Measurements from ENCODE around the gene MAN1B1.

The MAN1B1 gene

DNA sequence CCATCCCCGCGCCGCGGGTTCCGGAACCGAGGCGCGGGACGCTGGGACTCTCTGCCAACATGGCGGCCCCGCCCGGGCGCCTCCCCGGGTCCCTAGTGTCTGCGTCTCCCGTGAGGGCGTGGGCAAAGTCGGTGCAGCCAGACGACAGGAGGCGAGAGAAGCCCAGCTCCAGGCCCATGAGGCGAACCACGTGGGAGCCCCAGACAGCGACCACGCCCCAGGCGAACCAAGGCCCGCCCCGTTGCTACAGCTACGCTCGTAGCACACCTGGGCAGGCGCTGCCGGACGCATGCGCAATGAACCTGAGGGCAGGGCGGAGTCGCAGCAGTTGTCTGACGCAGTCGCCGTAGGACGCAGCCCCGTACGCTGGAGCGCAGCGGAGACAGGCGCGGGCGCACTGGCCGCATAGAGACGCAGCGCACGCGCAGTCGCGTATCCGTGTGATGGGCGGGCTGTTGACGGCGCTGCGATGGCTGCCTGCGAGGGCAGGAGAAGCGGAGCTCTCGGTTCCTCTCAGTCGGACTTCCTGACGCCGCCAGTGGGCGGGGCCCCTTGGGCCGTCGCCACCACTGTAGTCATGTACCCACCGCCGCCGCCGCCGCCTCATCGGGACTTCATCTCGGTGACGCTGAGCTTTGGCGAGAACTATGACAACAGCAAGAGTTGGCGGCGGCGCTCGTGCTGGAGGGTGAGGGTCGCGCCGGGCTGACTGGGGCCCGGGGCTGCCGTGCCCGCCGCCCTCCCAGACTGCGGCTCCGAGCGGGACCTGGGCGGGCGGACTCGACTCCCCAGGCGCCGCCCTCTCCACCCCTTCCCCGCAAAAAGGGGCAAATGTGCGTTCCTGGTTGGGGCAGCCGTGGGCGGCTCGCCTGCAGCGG is at the start of gene MAN1B1:
Gene MAN1B1 (plus strand): TSS at position 455 of the 878 bp plus-strand sequence. CDS start 15 bp downstream, at position 470.
- DNase-seq, result peak; percentile 99

DNA sequence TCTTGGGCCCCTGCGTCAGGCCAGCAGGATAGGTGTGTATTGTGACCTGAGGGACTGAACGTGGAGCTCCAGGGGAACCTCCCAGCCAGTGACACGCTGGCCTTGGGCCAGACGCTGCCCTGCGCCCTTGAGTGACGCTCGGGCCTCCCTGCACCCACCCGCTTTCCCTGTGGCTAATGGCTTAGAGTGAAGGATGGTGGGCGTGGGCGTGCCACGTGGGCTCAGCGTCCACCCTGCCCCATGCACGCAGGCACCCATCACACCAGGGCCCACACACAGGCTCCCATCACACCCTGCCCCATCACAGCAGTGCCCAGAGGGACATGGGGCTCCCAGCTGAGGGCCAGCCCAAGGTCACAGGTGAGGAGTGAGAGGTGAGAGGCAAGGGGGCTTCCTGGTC is 49.8 kb upstream of the MAN1B1 start:
- DNase-seq, result no peak

DNA sequence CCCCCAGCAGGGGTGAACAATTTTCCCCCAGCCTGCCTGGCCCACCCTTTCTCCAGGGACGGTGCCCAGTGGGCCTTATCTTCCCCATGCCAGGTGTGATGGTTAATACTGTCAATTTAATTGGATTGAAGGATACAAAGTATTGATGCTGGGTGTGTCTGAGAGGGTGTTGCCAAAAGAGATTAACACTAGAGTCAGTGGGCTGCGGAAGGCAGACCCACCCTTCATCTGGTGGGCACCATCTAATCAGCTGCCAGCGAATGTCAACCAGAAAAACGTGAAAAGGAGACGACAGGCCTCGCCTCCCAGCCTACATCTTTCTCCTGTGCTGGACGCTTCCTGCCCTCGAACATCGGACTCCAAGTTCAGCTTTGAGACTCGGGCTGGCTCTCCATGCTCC is 49.3 kb upstream of the MAN1B1 start:
- DNase-seq, result no peak

DNA sequence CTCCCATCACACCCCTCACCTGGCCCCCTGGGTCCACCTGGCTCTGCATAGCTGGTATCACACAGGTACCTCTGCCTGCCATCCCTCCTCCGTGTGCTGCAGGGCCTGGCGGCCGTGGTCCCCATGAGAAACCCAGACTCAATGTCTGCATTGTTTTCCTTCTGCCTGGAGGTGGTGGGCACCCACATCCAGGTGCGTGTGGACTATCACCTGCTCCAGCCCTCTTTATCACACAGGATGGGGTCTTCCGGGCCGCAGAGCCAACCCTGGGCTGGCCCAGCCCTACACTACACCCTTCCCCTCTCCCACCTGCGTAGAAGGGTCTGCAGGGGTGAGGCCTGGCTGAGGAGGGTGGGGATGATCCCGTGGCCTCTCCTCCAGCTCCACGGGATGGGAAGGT is 47.9 kb upstream of the MAN1B1 start:
- DNase-seq, result no peak

DNA sequence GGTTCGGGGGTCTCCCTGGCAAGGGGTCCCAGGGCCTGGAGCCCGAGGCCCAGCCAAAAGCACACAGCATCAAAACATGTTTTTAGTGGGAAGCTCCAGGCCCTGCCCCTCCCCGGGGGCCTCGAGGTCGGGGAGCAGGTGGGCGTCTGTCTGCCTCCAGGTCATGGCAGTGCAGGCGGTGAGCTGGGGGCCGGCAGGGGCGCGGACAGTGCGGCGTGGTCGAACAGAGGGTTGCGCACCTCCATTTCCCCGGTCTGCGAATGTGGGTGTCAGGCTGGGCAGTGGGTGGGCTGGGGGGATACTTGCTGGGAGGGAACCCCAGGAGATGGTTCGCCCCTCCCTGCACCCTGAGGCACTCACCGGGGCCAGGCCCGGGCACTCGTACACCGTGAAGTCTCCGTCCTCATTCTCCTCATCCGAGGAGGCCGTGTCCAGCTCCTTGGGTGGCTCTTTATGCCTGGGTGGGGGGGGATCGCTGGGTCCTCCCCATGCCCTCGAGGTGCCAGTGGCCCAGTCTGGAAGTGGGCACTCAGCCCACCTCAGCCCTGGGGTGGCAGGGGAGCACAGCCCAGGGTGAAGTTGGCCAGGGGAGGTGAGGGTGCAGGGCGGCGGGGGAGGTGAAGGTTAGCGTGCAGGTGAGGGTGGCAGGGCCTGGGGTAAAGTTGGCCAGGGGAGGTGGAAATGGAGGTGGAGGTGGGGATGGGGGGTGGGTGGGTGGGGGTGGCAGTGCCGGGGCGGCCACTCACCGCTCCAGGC is 47.0 kb upstream of the MAN1B1 start:
- no peak for DNase-seq

DNA sequence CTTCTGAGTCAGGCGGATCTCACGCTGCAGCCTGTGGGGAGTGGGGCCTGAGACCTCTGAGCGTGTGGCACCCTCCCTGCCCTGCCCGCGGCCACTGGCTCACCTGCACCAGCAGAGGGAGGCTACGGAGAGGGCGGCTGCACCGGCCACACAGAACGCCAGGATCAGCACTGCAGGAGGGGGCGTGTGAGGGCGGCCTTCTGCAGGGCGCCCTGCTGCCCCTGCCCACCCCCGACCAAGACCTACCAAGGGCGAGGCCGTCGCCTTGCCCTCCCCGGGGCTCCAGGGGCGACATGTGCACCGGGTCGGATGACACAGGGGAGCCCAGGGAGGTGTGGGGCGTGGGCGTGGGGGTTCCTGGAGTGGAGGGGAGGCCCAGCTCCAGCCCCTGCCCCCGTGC is 46.2 kb upstream of the MAN1B1 start:
- no peak for DNase-seq

DNA sequence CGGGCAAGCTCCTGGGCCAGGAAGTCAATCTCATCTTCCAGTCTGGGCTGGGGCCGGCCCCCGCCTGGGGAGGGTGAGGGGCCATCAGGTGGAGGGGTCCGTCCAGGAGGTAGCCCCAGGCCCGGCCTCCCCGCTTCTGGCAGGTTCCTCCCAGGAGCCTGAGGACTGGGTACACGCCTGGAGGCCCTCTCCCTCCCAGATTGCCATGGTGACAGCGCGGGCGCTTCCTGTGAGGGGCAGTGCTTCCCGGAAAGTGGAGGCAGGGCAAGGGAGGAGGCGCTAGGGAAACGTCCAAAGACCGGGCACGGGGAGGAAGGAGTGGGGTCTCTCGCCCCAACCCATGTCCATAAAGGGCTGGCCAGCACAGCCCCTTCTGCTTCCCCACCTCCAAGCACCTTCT is 45.7 kb upstream of the MAN1B1 start:
- DNase-seq, result no peak

DNA sequence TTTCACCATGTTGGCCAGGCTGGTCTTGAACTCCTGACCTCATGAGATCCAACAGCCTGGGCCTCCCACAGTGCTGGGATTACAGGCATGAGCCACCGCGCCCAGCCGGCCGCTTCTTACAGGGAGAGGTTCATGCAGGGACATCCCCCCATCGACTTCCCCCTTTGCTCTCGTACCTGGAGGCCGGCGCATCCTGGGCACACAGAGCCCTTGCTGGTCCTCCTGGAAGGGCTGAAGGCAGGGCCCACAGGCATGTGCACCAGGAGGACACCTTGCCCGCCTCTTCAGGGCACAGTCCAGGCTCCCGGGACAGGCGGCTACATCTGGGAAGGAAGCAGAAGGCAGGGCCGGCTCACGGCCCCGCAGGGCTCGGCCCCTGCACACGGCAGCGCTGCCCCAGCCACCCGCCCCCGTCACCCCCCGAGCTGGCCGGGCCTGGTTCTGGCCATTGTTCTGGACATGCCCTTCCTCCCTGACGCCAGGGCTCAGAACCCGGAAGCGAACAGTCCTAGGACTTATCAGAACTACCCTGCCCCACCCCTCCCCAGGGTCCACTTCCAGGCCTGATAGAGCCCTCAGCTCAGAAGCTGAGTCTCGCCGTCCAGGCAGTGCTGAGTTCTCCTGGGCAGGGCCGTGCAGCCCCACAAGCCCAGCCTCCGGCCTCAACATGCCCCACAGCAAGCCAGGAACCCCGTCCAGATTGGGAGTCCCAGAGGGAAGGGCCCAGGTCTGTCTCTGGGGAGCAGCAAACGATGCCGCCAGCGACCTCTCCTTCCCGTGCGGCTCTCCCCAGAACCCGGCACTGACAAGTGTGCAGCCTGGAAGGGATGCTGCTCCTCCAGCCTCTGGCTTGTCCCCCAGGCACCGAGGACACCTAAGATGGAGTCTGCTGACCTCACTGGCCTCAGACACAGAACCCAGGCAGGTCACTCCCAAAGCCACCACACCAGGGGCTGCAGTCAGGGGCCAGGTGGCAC is 43.7 kb upstream of the MAN1B1 start:
- no peak for DNase-seq

DNA sequence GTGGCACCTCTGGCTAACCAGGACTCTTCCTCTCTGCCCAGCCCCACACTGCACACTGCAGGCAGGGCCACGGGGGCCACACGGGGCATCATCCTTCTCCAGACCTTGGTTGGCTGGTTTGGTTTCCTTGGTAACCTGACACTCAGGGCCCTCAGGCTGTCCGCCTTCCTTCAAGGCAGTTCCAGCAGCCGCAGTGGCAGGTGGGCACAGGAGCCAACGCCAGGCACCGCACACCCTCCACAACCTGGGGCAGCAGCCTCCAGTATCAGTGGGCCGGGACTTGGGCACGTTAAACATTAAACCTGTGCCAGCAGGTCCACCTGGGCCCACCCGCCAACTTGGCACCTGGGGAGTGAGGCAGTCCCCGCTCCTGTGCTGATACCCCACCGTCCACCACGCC is 42.7 kb upstream of the MAN1B1 start:
- no peak for DNase-seq

DNA sequence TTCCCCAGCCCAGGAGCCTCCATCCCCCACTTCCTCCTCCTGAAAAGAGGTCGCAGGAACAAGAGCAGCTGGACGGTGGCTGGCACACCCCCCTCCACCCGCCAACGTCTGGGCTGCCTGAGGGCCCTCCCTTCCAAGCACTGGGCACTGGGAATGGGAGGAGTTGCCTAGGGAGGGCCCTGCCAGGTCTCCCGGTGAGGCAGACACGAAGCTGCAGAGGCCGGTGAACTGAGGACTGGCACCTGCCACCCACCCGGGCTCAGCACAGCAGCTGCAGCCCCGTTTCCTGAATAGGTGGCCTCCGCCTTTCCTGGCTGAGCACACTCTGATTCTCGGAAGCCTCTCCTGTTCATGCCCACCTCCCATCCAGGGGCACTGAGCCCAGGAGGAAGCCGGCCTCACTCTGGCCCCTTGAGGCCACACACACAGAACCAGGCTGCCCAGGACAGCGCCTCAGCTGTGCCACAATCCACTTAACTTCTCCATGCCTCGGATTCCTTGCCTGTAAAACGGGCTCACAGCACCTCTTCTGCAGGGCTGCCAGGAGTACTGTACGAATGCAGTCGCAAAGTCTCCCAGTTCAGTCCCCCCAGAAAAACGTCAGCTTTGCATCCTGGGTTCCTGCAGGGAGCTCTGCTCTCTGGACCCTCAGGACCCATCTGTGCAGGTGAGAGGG is 42.1 kb upstream of the MAN1B1 start:
- DNase-seq, result no peak

DNA sequence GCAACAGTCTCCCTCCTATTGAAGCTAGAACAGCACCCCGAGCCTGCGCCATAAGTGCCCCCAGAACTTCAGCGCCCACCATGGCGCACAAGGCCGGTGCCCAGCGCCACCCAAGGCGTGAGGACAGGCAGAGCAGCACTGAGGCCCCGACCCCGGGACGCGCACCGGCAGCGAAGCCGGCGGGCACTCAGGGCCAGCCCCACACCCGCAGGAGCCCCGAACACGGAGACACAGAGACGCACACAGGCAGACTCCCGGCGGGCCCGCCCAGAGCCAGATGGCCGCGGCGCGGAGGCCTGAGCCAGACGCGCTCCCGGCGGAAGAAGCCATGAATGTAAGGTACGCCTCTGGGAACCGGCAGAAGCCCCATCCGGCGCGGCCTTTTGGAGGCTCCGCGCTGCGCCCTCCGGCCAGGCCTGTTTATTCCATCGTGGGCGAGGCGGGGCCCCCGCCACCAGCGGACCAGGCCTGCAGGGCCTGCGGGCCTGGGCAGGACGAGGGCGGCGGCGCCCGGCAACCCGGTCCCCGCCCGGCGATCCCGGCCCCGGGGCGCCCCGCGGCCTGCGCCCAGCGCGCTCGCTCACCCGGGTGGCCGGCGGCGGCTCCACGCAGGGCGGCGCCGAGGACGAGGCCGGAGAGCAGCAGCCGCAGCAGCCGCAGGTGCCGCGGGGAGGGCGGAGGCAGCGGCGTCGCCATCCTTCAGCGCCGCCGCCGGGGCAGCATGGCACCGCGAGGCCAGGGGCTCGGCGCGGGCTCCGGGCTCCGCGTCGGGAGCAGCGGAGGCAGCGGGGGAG is 41.3 kb upstream of the MAN1B1 start:
- DNase-seq, result no peak

DNA sequence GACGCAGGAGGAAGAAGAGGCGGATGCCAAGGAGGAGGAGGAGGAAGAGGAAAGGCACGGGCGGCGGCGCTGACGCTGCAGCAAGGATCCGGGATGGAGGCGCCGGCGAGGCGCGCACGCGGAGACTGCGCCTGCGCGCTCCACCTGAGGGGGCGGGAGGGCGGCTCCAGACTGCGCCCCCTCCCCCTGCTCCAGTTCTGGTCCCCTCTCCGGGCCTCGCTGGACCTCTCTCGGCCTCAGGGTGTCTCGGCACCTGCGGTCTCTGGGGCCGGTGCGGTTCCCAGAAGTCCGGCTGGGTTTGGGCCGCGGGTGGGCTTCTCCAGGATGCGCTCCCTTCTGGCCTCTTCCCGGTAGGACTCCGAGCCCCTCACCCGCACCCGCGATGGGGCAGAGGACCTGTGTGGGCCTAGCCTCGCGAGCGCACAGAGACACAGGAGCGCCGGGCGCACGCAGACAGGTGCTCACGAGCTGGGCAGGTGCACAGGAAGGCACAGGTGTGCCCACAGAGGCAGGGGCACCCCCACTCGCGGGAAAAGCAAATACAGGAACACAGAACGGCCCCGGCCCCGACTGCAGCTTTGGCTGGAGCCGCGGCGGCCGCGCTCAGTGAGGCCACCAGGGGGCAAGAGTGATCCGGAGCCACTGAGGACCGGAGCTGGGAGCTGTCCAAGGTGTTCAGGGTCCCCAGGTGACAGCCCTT is 40.5 kb upstream of the MAN1B1 start, which contains the start of gene NPDC1:
Gene NPDC1 (minus strand): TSS at position 90 of the 700 bp plus-strand sequence. CDS start 188 bp downstream, outside the sequence.
- DNase-seq, result peak; percentile 51

DNA sequence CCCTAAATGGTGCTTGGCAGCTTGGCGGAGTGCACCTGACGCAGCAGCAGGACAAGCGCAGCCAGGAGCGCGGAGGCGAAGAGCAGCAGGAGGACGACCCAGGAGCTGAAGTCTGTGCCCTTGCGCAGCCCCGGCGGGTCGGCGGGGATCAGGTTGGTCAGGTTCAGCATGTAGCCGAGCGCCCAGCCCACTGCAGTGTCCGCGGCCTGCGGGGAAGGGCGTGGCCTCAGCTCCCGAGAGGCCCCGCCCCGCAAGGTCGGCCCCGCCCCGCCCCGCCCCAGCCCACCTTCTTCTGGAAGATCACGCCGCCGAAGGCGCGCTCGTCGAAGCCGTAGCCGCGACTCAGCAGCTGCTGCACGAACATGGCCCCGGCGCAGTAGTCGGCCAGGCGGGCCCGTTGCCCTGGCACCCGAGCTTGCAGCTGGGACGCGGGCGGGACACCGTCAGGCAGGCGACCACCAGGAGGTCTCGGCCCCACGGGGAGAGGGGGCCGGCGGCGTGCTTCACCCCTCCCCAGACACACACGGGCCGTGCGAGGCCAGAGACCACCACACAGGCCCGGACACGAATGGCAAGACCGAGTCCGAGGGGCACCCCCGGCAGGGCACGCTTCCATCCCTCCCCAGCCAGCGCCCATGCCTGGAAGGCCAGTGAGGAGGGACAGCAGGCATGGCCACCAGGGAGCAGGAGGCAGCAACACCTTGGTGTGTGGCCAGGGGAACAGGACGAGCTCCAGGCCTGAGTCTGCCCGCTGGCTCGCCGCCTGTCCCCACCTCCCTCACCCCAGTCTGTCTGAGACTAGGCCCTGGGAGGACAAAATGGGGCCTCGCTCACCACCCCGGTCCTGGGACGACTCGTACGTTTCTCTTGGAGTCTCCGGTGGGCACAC is 37.9 kb upstream of the MAN1B1 start:
- no peak for DNase-seq

DNA sequence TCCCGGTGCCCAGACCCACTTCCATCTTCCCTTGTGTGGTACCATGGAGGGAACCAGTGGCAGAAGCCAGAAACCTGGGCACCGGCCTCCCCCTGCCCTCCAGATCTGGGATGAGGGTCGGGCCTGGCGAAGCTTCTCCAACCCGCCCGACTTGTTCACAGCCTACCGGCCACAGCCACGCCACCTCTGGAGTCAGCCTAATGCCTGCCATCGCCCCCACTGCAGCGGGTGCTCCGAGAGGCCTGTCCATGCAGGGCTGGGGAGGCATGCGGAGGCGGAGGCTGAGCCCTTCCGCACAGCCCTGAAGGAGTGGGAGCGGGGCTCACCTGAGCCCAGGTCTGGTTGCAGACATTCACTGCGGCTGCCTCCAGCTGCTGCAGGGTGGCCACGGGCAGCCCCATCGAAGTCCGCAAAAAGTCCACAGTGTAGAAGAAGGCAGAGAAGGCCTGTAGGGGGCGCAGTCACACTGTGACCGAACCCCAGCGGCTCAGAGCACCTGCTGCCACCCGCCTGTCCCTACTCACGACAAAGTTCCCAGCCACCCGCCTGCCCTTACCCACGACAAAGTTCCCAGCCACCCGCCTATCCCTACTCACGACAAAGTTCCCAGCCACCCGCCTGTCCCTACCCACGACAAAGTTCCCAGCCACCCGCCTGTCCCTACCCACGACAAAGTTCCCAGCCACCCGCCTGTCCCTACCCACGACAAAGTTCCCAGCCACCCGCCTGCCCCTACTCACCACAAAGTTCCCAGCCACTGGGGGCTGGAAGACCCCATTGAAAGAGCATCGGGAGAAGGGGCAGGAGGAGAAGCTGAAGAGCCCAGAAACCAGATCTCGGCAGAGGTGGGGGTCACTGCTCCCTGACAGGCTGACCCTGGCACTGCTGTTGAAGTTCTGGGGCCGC is 37.0 kb upstream of the MAN1B1 start:
- no peak for DNase-seq

DNA sequence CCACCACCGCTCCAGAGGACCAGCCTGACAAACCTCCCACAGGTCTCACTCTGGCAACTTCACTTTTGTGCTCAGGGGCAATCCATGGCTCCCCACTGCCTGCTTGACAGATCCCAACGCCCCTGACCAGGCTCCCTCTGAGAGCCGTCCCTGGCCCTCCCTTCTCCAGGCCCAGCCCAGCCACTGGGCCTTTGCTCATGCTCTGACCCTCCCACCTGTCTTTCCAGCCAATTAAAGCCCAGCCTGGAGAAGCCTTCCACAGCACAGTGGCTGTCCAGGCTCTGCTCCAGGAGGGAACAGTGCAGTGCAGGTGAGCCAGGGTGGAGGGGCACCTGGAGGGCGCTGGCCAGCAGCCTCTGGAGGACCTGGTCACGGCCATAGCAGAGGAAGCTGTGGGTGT is 36.2 kb upstream of the MAN1B1 start:
- DNase-seq, result no peak

DNA sequence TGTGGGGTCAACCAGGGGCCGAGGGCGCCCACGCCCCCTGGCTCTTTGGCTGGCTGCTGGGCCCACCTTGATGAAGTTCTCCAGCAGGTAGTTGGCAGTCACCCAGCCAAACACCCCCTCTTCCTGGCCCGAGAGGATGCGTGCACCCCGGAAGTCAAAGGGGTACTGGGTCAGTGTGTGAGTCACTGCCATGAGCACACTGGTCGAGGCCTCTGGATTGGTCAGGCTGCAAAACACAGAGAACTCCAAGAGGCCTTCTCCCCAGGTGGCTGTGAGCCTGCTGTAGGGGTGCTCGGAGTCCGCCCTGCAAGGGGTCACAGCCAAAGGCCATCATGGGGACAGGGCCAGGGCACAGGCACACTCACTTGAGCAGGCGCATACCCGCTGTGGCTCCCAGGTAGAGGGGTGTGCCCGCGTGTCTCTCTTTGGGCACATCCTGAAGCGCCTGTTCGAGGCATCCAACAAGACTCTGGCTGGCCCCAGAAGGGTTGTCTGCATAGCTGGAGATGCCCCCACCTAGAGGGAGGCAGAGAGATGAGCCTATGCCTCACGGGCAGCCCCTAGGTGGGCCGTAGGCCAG is 35.5 kb upstream of the MAN1B1 start:
- DNase-seq, result no peak

DNA sequence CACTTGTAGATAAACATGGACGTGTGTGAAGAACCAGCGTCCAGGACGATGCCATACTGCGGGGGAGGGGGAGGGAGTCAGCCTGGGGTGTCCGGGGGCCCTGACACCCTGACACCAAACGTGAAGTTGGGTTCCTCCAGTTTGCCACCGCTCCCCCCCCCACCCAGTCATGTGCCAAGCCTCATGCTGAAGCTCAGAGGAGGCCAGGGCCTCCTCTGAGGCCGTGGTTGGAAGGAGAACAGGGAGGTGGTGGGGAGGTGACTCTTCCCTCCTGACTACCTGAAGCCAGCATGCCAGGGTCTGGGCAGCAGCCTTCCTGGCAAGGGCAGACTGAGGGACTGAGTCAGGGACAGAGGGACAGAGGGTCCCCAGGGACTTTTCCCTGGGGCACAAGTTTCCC is 34.5 kb upstream of the MAN1B1 start:
- no peak for DNase-seq

Data from NK-92 treated with Interleukin-12 subunit alpha and Interleukin-12 subunit beta, amount 100 ng/mL, for 24 hours (cell line).